Osteoblast (primary cell): ENCODE data around the gene TRIM14. TPM values are rescaled to one million over a fixed set of nuclear protein-coding genes. Genes with fewer than 3 reads are reported as not detected.
"Not testable (repeated sequence)": the region's sequence is repeated elsewhere in the genome, so short reads cannot be mapped to it uniquely, and the experiment has no call there.

Experiments
- DNase-seq: peaks from one replicate; pipeline ENCODE4 v3.0.0; 2011; ENCODE audit warnings: low spot score, mixed read lengths; ENCODE audit not compliant: insufficient read length; ENCODE audit errors: missing footprints
- H2AFZ ChIP-seq: 2 replicates; pipeline ENCODE4 v1.6.0; 2011; ENCODE audit warnings: mild to moderate bottlenecking, low read length
- H3K27ac ChIP-seq: 2 replicates; pipeline ENCODE4 v1.5.1; 2011; ENCODE audit warnings: mild to moderate bottlenecking, low read depth, low read length, moderate library complexity
- H3K27me3 ChIP-seq: 2 replicates; pipeline ENCODE4 v1.6.0; 2012; ENCODE audit warnings: mild to moderate bottlenecking, control low read depth, inconsistent platforms, low read length, moderate library complexity; ENCODE audit not compliant: insufficient read depth
- H3K36me3 ChIP-seq: 2 replicates; pipeline ENCODE4 v1.5.1; 2011; ENCODE audit warnings: mild to moderate bottlenecking, low read length, control low read depth, moderate library complexity; ENCODE audit not compliant: insufficient read depth
- H3K4me1 ChIP-seq: 2 replicates; pipeline ENCODE4 v1.5.1; 2011; ENCODE audit warnings: mild to moderate bottlenecking, low read length, control low read depth, moderate library complexity; ENCODE audit not compliant: insufficient read depth
- H3K4me2 ChIP-seq: 2 replicates; pipeline ENCODE4 v1.6.0; 2011; ENCODE audit warnings: mild to moderate bottlenecking, low read length; ENCODE audit not compliant: insufficient read depth
- H3K4me3 ChIP-seq: fragments of 200-600 bp; sonication (generic); 3 replicates; pipeline ENCODE4 v1.5.1; 2012; ENCODE audit warnings: mild to moderate bottlenecking, low read length, inconsistent platforms; ENCODE audit not compliant: insufficient read depth
- H3K79me2 ChIP-seq: 2 replicates; pipeline ENCODE4 v1.6.0; 2012; ENCODE audit warnings: mild to moderate bottlenecking, low read length, control low read depth, inconsistent platforms; ENCODE audit not compliant: insufficient read depth
- H3K9me3 ChIP-seq: 2 replicates; pipeline ENCODE4 v1.5.1; 2011; ENCODE audit warnings: low read depth, low read length, control low read depth
- H4K20me1 ChIP-seq: 2 replicates; pipeline ENCODE4 v1.6.0; 2012; ENCODE audit warnings: mild to moderate bottlenecking, low read length, control low read depth; ENCODE audit not compliant: insufficient read depth
- CTCF ChIP-seq: IDR thresholded peaks from 2 replicates; pipeline ENCODE4 v1.5.1; 2011; ENCODE audit warnings: mild to moderate bottlenecking, low read depth, low read length, moderate library complexity; ENCODE audit errors: extremely low read depth
- total RNA-seq: library from RNA; depleted of rRNA; stranded (reverse); fragments of >200 nt; gene quantifications from 2 replicates; pipeline ENCODE4 v1.2.3, GENCODE V29; 2012

Gene TRIM14
- total RNA-seq, 1 donor = 1.1 TPM

GRCh38 chr9:98121058-98121457 is 2.0 kb upstream of the TRIM14 start:
- TF ChIP-seq CTCF = no peak
- DNase-seq = peak; percentile 47

GRCh38 chr9:98120476-98120875 is 1.5 kb upstream of the TRIM14 start:
- DNase-seq = no peak
- no peak overlapping the region for H3K4me2 ChIP-seq
- no peaks in the 10 kb centered on the region for H3K36me3 ChIP-seq
- no peak for TF ChIP-seq CTCF
- no peak overlapping the region for H3K27ac ChIP-seq
- no peaks in the 10 kb centered on the region for H3K27me3 ChIP-seq
- H3K4me1 ChIP-seq = peaks cover 5% of the 10 kb centered on the region
- no peaks in the 10 kb centered on the region for H4K20me1 ChIP-seq
- no peaks in the 10 kb centered on the region for H3K9me3 ChIP-seq
- no peaks in the 10 kb centered on the region for H3K79me2 ChIP-seq
- no peak overlapping the region for H3K4me3 ChIP-seq
- no peak overlapping the region for H2AFZ ChIP-seq

More at GRCh38 chr9:98121058-98121457, 2.0 kb upstream of the TRIM14 start:
- Histone ChIP-seq H3K27ac (no peak overlapping the region), H3K79me2 (no peaks in the 10 kb centered on the region), H3K9me3 (no peaks in the 10 kb centered on the region), H3K27me3 (no peaks in the 10 kb centered on the region), H2AFZ (no peak overlapping the region), H3K4me1 (peaks cover 5% of the 10 kb centered on the region), H3K4me2 (no peak overlapping the region), H3K36me3 (no peaks in the 10 kb centered on the region), H3K4me3 (no peak overlapping the region), H4K20me1 (no peaks in the 10 kb centered on the region)

- H3K9me3 ChIP-seq = no peaks in the 10 kb centered on the region
- peak; percentile 88 for DNase-seq
- no peaks in the 10 kb centered on the region for H4K20me1 ChIP-seq
- H3K27me3 ChIP-seq = no peaks in the 10 kb centered on the region
- peaks cover 5% of the 10 kb centered on the region for H3K4me1 ChIP-seq
- H3K79me2 ChIP-seq = no peaks in the 10 kb centered on the region
- H3K4me3 ChIP-seq = peak overlapping the region; percentile 82
- TF ChIP-seq CTCF = no peak
- H3K36me3 ChIP-seq = no peaks in the 10 kb centered on the region
- peak overlapping the region; percentile 82 for H3K4me2 ChIP-seq
- peak overlapping the region; percentile 91 for H2AFZ ChIP-seq
- H3K27ac ChIP-seq = no peak overlapping the region
Observed at GRCh38 chr9:98117984-98118639, 910 bp downstream of the TRIM14 start.

- H3K4me3 ChIP-seq, H3K9me3 ChIP-seq, H3K36me3 ChIP-seq, H3K27me3 ChIP-seq, H4K20me1 ChIP-seq, H3K4me2 ChIP-seq, H3K4me1 ChIP-seq, H2AFZ ChIP-seq, DNase-seq, H3K79me2 ChIP-seq, H3K27ac ChIP-seq: not testable (repeated sequence)
Observed at GRCh38 chr9:98117097-98117496, 1.9 kb downstream of the TRIM14 start.
